Activated CD4-positive, alpha-beta T cell treated with anti-CD3 and anti-CD28 coated beads, Interleukin-2, amount 10 ng/mL, durations not matched to agents 7 days and 5 days (primary cell): ENCODE data around the gene FYN. TPM values are rescaled to one million over a fixed set of nuclear protein-coding genes. Genes with fewer than 3 reads are reported as not detected.

ENCODE experiments used
- CTCF ChIA-PET: fragments of 350-600 bp; sonication (Branson Sonifier 250); formaldehyde crosslinking; loops from one replicate; lab custom pipeline; 2021; ENCODE audit warnings: antibody characterized with exemption; lab: Charles Lee
- POLR2A ChIA-PET: fragments of 350-600 bp; sonication (Branson Sonifier 250); formaldehyde crosslinking; loops from one replicate; lab custom pipeline; 2021; ENCODE audit warnings: antibody characterized with exemption; lab: Charles Lee
- DNase-seq: peaks from one replicate; pipeline ENCODE4 v3.0.0-alpha.2; 2020
- H3K27ac Mint-ChIP-seq: one replicate; pipeline ENCODE4 v1.8.0; 2021; ENCODE audit warnings: mild to moderate bottlenecking, moderate library complexity, mixed read lengths
- H3K27me3 Mint-ChIP-seq: one replicate; pipeline ENCODE4 v1.8.0; 2021; ENCODE audit warnings: mixed read lengths
- H3K36me3 Mint-ChIP-seq: one replicate; pipeline ENCODE4 v1.8.0; 2021; ENCODE audit warnings: low read depth, mixed read lengths
- H3K4me1 Mint-ChIP-seq: one replicate; pipeline ENCODE4 v1.8.0; 2021; ENCODE audit warnings: mixed read lengths
- H3K4me3 Mint-ChIP-seq: one replicate; pipeline ENCODE4 v1.8.0; 2021; ENCODE audit warnings: mild to moderate bottlenecking, moderate library complexity, mixed read lengths
- H3K9me3 Mint-ChIP-seq: one replicate; pipeline ENCODE4 v1.8.0; 2021; ENCODE audit warnings: mixed read lengths
- total RNA-seq, 2 experiments: library from RNA; stranded (reverse); gene quantifications; one replicate each; pipeline ENCODE4 v1.2.3, GENCODE V29; 2021

FYN gene
- total RNA-seq, 2 experiments from 2014 or later, result 179 to 225 TPM

DNA sequence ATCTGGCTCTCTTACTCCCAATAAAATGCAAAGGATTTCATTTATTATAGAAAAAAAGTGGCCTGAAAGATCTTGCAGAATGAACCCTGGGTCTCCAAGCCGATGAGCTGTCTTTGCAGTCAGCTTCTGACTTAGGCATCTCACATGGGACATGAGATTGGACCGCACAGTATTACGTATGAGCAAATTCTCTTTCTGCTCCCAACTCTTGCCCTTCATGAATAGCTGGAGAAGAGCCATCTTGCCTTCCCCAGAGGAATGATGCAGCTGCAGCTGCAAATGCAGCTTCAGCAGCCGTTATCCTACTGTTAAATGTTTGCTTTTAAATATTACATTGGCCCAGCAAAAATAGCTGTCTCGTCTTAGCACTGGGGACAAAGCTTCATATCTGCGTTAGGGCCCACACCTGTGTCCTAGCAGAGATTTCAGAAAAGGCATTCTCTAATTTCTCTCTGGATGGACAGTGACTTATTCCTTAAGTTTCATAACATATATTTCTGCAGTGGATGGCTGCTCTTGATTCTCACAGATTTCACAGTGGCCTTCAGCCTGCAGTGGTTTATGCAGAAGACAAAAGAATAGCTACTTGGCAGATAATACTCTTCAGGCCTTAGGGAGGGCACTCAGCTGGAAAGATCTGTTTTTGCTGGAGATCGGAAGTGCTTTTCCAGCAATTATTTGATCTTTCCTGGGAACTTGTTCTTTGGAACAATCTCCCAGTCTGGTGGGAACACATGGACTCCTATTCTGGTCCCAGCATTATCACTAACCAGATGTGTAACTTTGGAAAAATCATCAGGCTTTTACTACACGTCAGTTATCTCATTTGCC is 129.2 kb downstream of the FYN start:
- CTCF ChIA-PET, result interaction anchor here (0.7 to 1.4 kb wide), 2 partner anchors 22 to 284 kb away, joined by 3 read pairs; no protein-coding TSS in a partner anchor
- H3K27ac Mint-ChIP-seq, result no peak overlapping the region
- H3K27me3 Mint-ChIP-seq, result no peaks in the 10 kb centered on the region
- H3K9me3 Mint-ChIP-seq, result no peaks in the 10 kb centered on the region
- POLR2A ChIA-PET, result no interaction called here
- no peak for DNase-seq
- peaks cover 85% of the 10 kb centered on the region for H3K4me1 Mint-ChIP-seq
- H3K4me3 Mint-ChIP-seq, result no peak overlapping the region
- H3K36me3 Mint-ChIP-seq, result peaks cover 76% of the 10 kb centered on the region

DNA sequence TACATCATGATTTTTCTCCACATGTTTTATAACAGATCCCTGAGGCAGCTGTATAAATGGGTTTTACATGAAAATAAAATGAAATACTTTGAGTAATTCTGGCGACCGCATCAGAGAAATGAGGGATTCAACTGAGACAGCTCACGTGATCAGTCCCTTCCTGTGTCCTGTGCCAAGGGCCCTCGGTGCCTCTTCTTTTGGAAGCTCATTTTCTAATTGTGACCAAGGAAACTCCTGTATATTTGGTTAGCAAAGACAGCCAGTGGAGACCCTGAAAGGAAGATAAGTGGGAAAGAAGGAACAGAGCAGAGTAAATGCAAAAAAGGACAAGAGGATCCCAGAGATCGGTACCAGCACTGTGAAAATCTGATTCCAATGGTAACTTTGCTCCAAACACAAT is 129.9 kb downstream of the FYN start:
- Mint-ChIP-seq H3K27ac (peak overlapping the region; percentile 42), H3K27me3 (no peaks in the 10 kb centered on the region), H3K4me3 (no peak overlapping the region), H3K4me1 (peaks cover 86% of the 10 kb centered on the region), H3K9me3 (no peaks in the 10 kb centered on the region), H3K36me3 (peaks cover 77% of the 10 kb centered on the region)
- ChIA-PET POLR2A (interaction anchor here (0.6 kb wide), 1 partner anchor 10 kb away, joined by 3 read pairs; no protein-coding TSS in a partner anchor), CTCF (interaction anchor here (1.4 kb wide), 1 partner anchor 21 kb away, joined by 3 read pairs; no protein-coding TSS in a partner anchor)
- DNase-seq, result no peak

DNA sequence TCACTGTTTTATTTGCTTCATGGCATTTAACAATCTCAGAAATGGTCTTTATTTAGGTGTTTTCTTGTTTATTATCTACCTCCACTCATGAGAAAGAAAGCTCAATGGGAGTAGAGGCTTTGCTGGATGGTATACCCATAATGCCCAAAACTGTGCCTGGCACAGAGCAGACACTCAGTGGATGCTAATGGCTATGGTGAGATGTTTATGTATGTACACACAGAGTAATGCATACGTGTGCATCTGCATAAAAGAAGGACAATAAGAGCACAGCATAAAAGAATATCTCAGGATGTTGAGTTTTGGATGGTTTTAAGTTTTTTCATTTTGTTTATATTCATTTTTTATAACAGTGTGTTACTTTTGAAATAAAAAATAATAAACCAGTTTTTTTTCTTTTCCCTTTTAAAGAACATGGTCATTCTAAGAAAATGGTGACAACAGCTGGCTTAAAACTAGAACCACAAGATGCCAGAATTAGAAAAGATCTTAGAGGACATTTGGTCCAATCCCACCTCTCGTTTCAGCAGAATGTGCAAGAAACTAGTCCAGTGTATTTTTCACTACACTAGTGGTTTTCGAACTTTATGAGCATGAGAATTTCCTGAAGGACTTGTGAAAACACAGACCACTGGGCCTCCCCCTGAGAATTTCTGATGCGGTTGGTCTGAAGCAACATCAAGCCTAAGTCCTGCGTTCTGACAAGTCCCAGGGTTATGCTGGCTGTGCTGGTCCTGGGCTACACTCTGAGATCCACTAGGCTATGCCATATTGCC is 131.9 kb downstream of the FYN start:
- H3K9me3 Mint-ChIP-seq, result no peaks in the 10 kb centered on the region
- H3K36me3 Mint-ChIP-seq, result peaks cover 79% of the 10 kb centered on the region
- no peak overlapping the region for H3K27ac Mint-ChIP-seq
- H3K4me3 Mint-ChIP-seq, result no peak overlapping the region
- POLR2A ChIA-PET, result no interaction called here
- DNase-seq, result no peak
- CTCF ChIA-PET, result interaction anchor here (2.6 kb wide), 1 partner anchor 16 kb away, joined by 6 read pairs; no protein-coding TSS in a partner anchor
- no peaks in the 10 kb centered on the region for H3K27me3 Mint-ChIP-seq
- H3K4me1 Mint-ChIP-seq, result peaks cover 87% of the 10 kb centered on the region

- no peak for DNase-seq
- Mint-ChIP-seq H3K4me1 (peaks cover 86% of the 10 kb centered on the region), H3K27me3 (no peaks in the 10 kb centered on the region), H3K4me3 (no peak overlapping the region), H3K27ac (no peak overlapping the region), H3K9me3 (no peaks in the 10 kb centered on the region), H3K36me3 (peaks cover 80% of the 10 kb centered on the region)
- ChIA-PET POLR2A (no interaction called here), CTCF (interaction anchor here (1.1 to 2.6 kb wide), 2 partner anchors 15 to 257 kb away, joined by 3 to 6 read pairs; no protein-coding TSS in a partner anchor)
Observed at GRCh38 chr6:111740506-111740905, 132.7 kb downstream of the FYN start.

GRCh38 chr6:111739257-111739696 is 134.0 kb downstream of the FYN start:
- Mint-ChIP-seq H3K27me3 (no peaks in the 10 kb centered on the region), H3K9me3 (peaks cover 5% of the 10 kb centered on the region), H3K4me3 (no peak overlapping the region), H3K27ac (peak overlapping the region; percentile 57), H3K4me1 (peaks cover 89% of the 10 kb centered on the region), H3K36me3 (peaks cover 84% of the 10 kb centered on the region)
- CTCF ChIA-PET, result interaction anchor here (1.3 to 2.6 kb wide), 2 partner anchors 13 to 17 kb away, joined by 3 to 6 read pairs; no protein-coding TSS in a partner anchor
- no peak for DNase-seq
- POLR2A ChIA-PET, result no interaction called here

- ChIA-PET CTCF (interaction anchor here (0.8 to 2.6 kb wide), 3 partner anchors 13 to 304 kb away, joined by 3 to 6 read pairs (median 3); no protein-coding TSS in a partner anchor), POLR2A (no interaction called here)
- Mint-ChIP-seq H3K27ac (peak overlapping the region; percentile 57), H3K4me3 (no peak overlapping the region), H3K9me3 (peaks cover 5% of the 10 kb centered on the region), H3K36me3 (peaks cover 85% of the 10 kb centered on the region), H3K4me1 (peaks cover 87% of the 10 kb centered on the region), H3K27me3 (no peaks in the 10 kb centered on the region)
- DNase-seq, result no peak
Observed at GRCh38 chr6:111738631-111739030, 134.6 kb downstream of the FYN start.

GRCh38 chr6:111738156-111738555 is 135.1 kb downstream of the FYN start:
- no peak for DNase-seq
- peaks cover 82% of the 10 kb centered on the region for H3K4me1 Mint-ChIP-seq
- no peak overlapping the region for H3K4me3 Mint-ChIP-seq
- no peaks in the 10 kb centered on the region for H3K27me3 Mint-ChIP-seq
- H3K27ac Mint-ChIP-seq, result no peak overlapping the region
- ChIA-PET POLR2A (no interaction called here), CTCF (interaction anchor here (0.8 to 1.3 kb wide), 2 partner anchors 16 to 305 kb away, joined by 3 read pairs; no protein-coding TSS in a partner anchor)
- peaks cover 7% of the 10 kb centered on the region for H3K9me3 Mint-ChIP-seq
- peaks cover 85% of the 10 kb centered on the region for H3K36me3 Mint-ChIP-seq

- Mint-ChIP-seq H3K9me3 (peaks cover 18% of the 10 kb centered on the region), H3K27ac (peak overlapping the region; percentile 76), H3K36me3 (peaks cover 88% of the 10 kb centered on the region), H3K4me3 (no peak overlapping the region), H3K27me3 (no peaks in the 10 kb centered on the region), H3K4me1 (peaks cover 78% of the 10 kb centered on the region)
- ChIA-PET POLR2A (no interaction called here), CTCF (interaction anchor here (2.4 kb wide), 1 partner anchor 10 kb away, joined by 12 read pairs; no protein-coding TSS in a partner anchor)
- no peak for DNase-seq
Observed at GRCh38 chr6:111737065-111737521, 136.2 kb downstream of the FYN start.

DNA sequence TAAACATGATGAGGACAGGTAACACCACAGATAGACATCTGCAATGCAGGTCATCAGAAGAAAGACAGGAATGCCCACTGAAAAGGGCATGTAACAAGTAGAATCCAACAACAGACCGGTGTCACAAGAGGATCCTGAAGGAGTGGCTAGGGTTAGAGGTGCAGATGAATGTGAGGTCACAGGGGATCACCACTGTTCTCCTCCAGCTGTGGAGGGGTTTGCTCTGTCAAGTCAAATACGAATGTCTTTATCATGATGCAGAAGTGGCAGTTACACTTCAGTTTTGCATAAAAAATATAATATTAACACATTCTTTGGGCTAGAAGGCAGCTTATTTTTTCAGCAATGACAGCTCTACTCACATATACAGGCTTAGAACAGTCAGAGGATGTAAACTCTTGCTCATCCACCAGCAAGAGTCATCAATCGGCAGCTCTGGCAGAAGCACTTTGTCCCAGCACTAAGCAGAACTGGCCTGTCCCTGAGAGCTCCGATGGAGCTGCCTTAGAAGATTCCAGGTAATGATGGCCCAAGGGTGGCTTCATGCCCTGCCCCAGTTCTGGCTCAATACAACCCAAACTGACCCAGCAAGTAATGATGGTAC is 137.1 kb downstream of the FYN start:
- CTCF ChIA-PET, result interaction anchor here (1.0 to 2.4 kb wide), 3 partner anchors 10 to 256 kb away, joined by 3 to 12 read pairs (median 5); no protein-coding TSS in a partner anchor
- Mint-ChIP-seq H3K4me3 (no peak overlapping the region), H3K9me3 (peaks cover 20% of the 10 kb centered on the region), H3K27me3 (no peaks in the 10 kb centered on the region), H3K36me3 (peaks cover 84% of the 10 kb centered on the region), H3K4me1 (peaks cover 73% of the 10 kb centered on the region), H3K27ac (peak overlapping the region; percentile 47)
- POLR2A ChIA-PET, result no interaction called here
- DNase-seq, result no peak

GRCh38 chr6:111734068-111735061 is 138.9 kb downstream of the FYN start:
- H3K36me3 Mint-ChIP-seq, result peaks cover 77% of the 10 kb centered on the region
- no peak overlapping the region for H3K27ac Mint-ChIP-seq
- peaks cover 69% of the 10 kb centered on the region for H3K4me1 Mint-ChIP-seq
- ChIA-PET CTCF (interaction anchor here (0.9 to 2.4 kb wide), 8 partner anchors 8 to 306 kb away, joined by 3 to 12 read pairs (median 4); no protein-coding TSS in a partner anchor), POLR2A (no interaction called here)
- DNase-seq, result no peak
- no peaks in the 10 kb centered on the region for H3K27me3 Mint-ChIP-seq
- H3K9me3 Mint-ChIP-seq, result peaks cover 28% of the 10 kb centered on the region
- H3K4me3 Mint-ChIP-seq, result no peak overlapping the region

GRCh38 chr6:111732390-111732789 is 140.9 kb downstream of the FYN start:
- no peak for DNase-seq
- Mint-ChIP-seq H3K36me3 (peaks cover 66% of the 10 kb centered on the region), H3K27me3 (no peaks in the 10 kb centered on the region), H3K27ac (peak overlapping the region; percentile 11), H3K4me3 (no peak overlapping the region), H3K9me3 (peaks cover 31% of the 10 kb centered on the region), H3K4me1 (peaks cover 58% of the 10 kb centered on the region)
- ChIA-PET CTCF (interaction anchor here (0.6 kb wide), 1 partner anchor 27 kb away, joined by 4 read pairs; no protein-coding TSS in a partner anchor), POLR2A (no interaction called here)
